ENCODE data around the gene CDH2.

CDH2 gene

GRCh38 chr18:28045176-28045810 is 131.6 kb downstream of the CDH2 start:
- no peak for DNase-seq (ENCODE audit: extremely low read depth in 1 of 2, low read depth in 1 of 2)

GRCh38 chr18:28044036-28044435 is 132.9 kb downstream of the CDH2 start:
- no peak for DNase-seq (ENCODE audit: extremely low read depth in 1 of 2, low read depth in 1 of 2)

- DNase-seq (ENCODE audit: extremely low read depth in 1 of 2, low read depth in 1 of 2), result no peak
Observed at GRCh38 chr18:28043631-28044030, 133.3 kb downstream of the CDH2 start.

GRCh38 chr18:28041366-28041765 is 135.6 kb downstream of the CDH2 start:
- no peak for DNase-seq (ENCODE audit: extremely low read depth in 1 of 2, low read depth in 1 of 2)

- DNase-seq (ENCODE audit: extremely low read depth in 1 of 2, low read depth in 1 of 2), result no peak
Observed at GRCh38 chr18:28040716-28041115, 136.2 kb downstream of the CDH2 start.

GRCh38 chr18:28040211-28040610 is 136.7 kb downstream of the CDH2 start:
- no peak for DNase-seq (ENCODE audit: extremely low read depth in 1 of 2, low read depth in 1 of 2)

- no peak for DNase-seq (ENCODE audit: extremely low read depth in 1 of 2, low read depth in 1 of 2)
Observed at GRCh38 chr18:28039691-28040090, 137.2 kb downstream of the CDH2 start.

GRCh38 chr18:28039078-28039477 is 137.9 kb downstream of the CDH2 start:
- no peak for DNase-seq (ENCODE audit: extremely low read depth in 1 of 2, low read depth in 1 of 2)

- DNase-seq (ENCODE audit: extremely low read depth in 1 of 2, low read depth in 1 of 2), result no peak
Observed at GRCh38 chr18:28036488-28036887, 140.4 kb downstream of the CDH2 start.

GRCh38 chr18:28034567-28034966 is 142.4 kb downstream of the CDH2 start:
- no peak for DNase-seq (ENCODE audit: extremely low read depth in 1 of 2, low read depth in 1 of 2)

- no peak for DNase-seq (ENCODE audit: extremely low read depth in 1 of 2, low read depth in 1 of 2)
Observed at GRCh38 chr18:28032177-28032576, 144.8 kb downstream of the CDH2 start.

- no peak for DNase-seq (ENCODE audit: extremely low read depth in 1 of 2, low read depth in 1 of 2)
Observed at GRCh38 chr18:28030458-28030857, 146.5 kb downstream of the CDH2 start.

- no peak for DNase-seq (ENCODE audit: extremely low read depth in 1 of 2, low read depth in 1 of 2)
Observed at GRCh38 chr18:28027755-28028154, 149.2 kb downstream of the CDH2 start.

GRCh38 chr18:28019425-28020108 is 157.4 kb downstream of the CDH2 start:
- no peak for DNase-seq (ENCODE audit: extremely low read depth in 1 of 2, low read depth in 1 of 2)

- DNase-seq (ENCODE audit: extremely low read depth in 1 of 2, low read depth in 1 of 2), result no peak
Observed at GRCh38 chr18:28018351-28018750, 158.6 kb downstream of the CDH2 start.

- no peak for DNase-seq (ENCODE audit: extremely low read depth in 1 of 2, low read depth in 1 of 2)
Observed at GRCh38 chr18:28015671-28016070, 161.3 kb downstream of the CDH2 start.

- no peak for DNase-seq (ENCODE audit: extremely low read depth in 1 of 2, low read depth in 1 of 2)
Observed at GRCh38 chr18:28013066-28013465, 163.9 kb downstream of the CDH2 start.

- no peak for DNase-seq (ENCODE audit: extremely low read depth in 1 of 2, low read depth in 1 of 2)
Observed at GRCh38 chr18:28012336-28012735, 164.6 kb downstream of the CDH2 start.

GRCh38 chr18:28009589-28009988 is 167.3 kb downstream of the CDH2 start:
- DNase-seq (ENCODE audit: extremely low read depth in 1 of 2, low read depth in 1 of 2), result no peak

- no peak for DNase-seq (ENCODE audit: extremely low read depth in 1 of 2, low read depth in 1 of 2)
Observed at GRCh38 chr18:28007841-28008240, 169.1 kb downstream of the CDH2 start.

- DNase-seq (ENCODE audit: extremely low read depth in 1 of 2, low read depth in 1 of 2), result no peak
Observed at GRCh38 chr18:28005164-28005563, 171.8 kb downstream of the CDH2 start.

GRCh38 chr18:28004606-28005005 is 172.3 kb downstream of the CDH2 start:
- no peak for DNase-seq (ENCODE audit: extremely low read depth in 1 of 2, low read depth in 1 of 2)

GRCh38 chr18:28003451-28003850 is 173.5 kb downstream of the CDH2 start:
- no peak for DNase-seq (ENCODE audit: extremely low read depth in 1 of 2, low read depth in 1 of 2)
